Glutamatergic neuron (in vitro differentiated cells): ENCODE results near the gene SYT15. TPM values are rescaled to one million over a fixed set of nuclear protein-coding genes. Genes with fewer than 3 reads are reported as not detected.
A peak's percentile ranks its signal among the peaks of the same experiment; 100 is the strongest.
"Not testable (repeated sequence)": the region's sequence is repeated elsewhere in the genome, so short reads cannot be mapped to it uniquely, and the experiment has no call there.

Experiments
- DNase-seq: peaks from one replicate; pipeline ENCODE4 v3.0.0; 2022
- H3K27ac Mint-ChIP-seq: one replicate; pipeline ENCODE4 v1.8.0; 2020; ENCODE audit warnings: mild to moderate bottlenecking, mixed read lengths, inconsistent platforms; ENCODE audit not compliant: unreplicated experiment
- H3K27me3 Mint-ChIP-seq: one replicate; pipeline ENCODE4 v1.8.0; 2020; ENCODE audit warnings: mild to moderate bottlenecking, moderate library complexity, mixed read lengths, inconsistent platforms; ENCODE audit not compliant: unreplicated experiment
- H3K36me3 Mint-ChIP-seq: one replicate; pipeline ENCODE4 v1.8.0; 2020; ENCODE audit warnings: mild to moderate bottlenecking, mixed read lengths, inconsistent platforms; ENCODE audit not compliant: unreplicated experiment
- H3K4me1 Mint-ChIP-seq: one replicate; pipeline ENCODE4 v1.8.0; 2020; ENCODE audit warnings: mild to moderate bottlenecking, low read depth, mixed read lengths, inconsistent platforms; ENCODE audit not compliant: unreplicated experiment
- H3K4me3 Mint-ChIP-seq: one replicate; pipeline ENCODE4 v1.8.0; 2020; ENCODE audit warnings: mild to moderate bottlenecking, mixed read lengths, inconsistent platforms; ENCODE audit not compliant: unreplicated experiment
- H3K9me3 Mint-ChIP-seq: one replicate; pipeline ENCODE4 v1.8.0; 2020; ENCODE audit warnings: mild to moderate bottlenecking, moderate library complexity, mixed read lengths, inconsistent platforms; ENCODE audit not compliant: unreplicated experiment
- total RNA-seq: library from RNA; stranded (reverse); fragmentation: NEBNext Ultra II Directional; extraction: Animal tissue kit (Norgen Biotek cat#: 25700); gene quantifications from one replicate; pipeline ENCODE4 v1.2.1, GENCODE V29; 2021; ENCODE audit not compliant: unreplicated experiment

The SYT15 gene
- total RNA-seq, 1 donor from 2014 or later: 2.5 TPM

DNA sequence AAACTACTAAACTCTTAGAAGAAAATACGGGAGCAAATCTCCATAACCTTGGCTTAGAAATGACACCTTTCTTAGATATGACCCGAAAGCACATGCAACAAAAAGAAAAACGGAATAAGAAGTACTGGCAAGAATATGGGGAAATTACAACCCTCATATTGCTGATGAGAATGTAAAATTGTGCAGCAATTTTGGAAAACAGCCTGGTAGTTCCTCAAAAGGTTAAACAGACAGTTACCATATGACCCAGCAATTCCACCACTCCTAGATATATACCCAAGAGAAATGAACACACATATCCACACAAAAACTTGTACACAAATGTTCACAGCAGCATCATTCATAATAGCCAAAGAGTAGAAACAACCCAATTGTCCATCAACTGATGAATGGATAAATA, 37.3 kb downstream of the SYT15 start:
- not testable (repeated sequence) for DNase-seq

DNA sequence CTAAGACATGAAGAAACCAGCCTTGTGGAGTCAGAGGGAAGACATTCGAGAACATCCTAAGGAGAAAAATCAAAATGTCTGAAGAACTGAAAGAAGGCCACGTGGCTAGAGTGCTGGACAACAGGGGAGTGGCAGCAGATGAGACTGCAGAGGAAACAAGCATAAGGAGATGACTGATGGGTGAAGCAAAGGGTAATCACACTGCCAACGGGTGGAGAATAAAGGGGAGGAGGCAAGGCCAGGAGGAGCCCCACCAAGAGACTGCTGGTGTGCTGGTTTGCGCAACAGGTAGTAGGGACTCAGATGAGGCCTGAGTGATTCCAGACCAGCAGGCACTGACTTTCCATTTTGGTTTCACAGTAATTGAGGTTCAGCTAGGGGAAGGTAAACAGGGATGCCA, 38.2 kb downstream of the SYT15 start:
- H3K27me3 Mint-ChIP-seq, H3K4me1 Mint-ChIP-seq, H3K9me3 Mint-ChIP-seq, H3K36me3 Mint-ChIP-seq, H3K27ac Mint-ChIP-seq, H3K4me3 Mint-ChIP-seq, DNase-seq: not testable (repeated sequence)

More for the DNA sequence above, 37.3 kb downstream of the SYT15 start:
- H3K36me3 Mint-ChIP-seq, H3K9me3 Mint-ChIP-seq, H3K27me3 Mint-ChIP-seq, H3K4me3 Mint-ChIP-seq, H3K4me1 Mint-ChIP-seq, H3K27ac Mint-ChIP-seq: not testable (repeated sequence)

GRCh38 chr10:46617913-46618312, 39.0 kb downstream of the SYT15 start:
- not testable (repeated sequence) for H3K9me3 Mint-ChIP-seq, H3K4me1 Mint-ChIP-seq, DNase-seq, H3K36me3 Mint-ChIP-seq, H3K27ac Mint-ChIP-seq, H3K4me3 Mint-ChIP-seq, H3K27me3 Mint-ChIP-seq

GRCh38 chr10:46623899-46624654, 45.1 kb downstream of the SYT15 start:
- H3K27ac Mint-ChIP-seq, H3K9me3 Mint-ChIP-seq, H3K4me3 Mint-ChIP-seq, H3K36me3 Mint-ChIP-seq, H3K27me3 Mint-ChIP-seq, DNase-seq, H3K4me1 Mint-ChIP-seq: not testable (repeated sequence)

- H3K9me3 Mint-ChIP-seq, H3K27ac Mint-ChIP-seq, H3K27me3 Mint-ChIP-seq, H3K4me3 Mint-ChIP-seq, H3K36me3 Mint-ChIP-seq, H3K4me1 Mint-ChIP-seq, DNase-seq: not testable (repeated sequence)
Measured at GRCh38 chr10:46629805-46630204, 50.9 kb downstream of the SYT15 start.

DNA sequence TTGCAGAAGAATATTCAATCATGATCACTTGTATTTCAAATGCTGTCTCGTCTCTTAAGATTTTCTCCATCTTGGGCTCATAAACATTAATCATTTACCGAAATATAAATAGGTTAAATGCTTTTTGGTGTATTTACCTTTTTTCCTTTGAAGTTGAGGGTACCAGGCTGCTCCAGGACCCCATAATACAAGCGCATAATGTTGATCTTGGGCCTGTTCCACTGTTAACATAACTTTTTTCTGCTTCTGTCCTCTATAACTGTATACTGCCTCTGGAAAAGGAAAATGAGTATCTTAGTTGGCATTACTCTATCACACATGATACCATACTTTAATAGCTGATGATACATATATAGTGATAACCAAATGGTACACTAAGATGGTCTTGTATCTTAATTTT, 51.9 kb downstream of the SYT15 start:
- not testable (repeated sequence) for H3K4me1 Mint-ChIP-seq, H3K27me3 Mint-ChIP-seq, H3K36me3 Mint-ChIP-seq, H3K27ac Mint-ChIP-seq, H3K9me3 Mint-ChIP-seq, H3K4me3 Mint-ChIP-seq, DNase-seq

GRCh38 chr10:46631683-46632082, 52.8 kb downstream of the SYT15 start:
- H3K27ac Mint-ChIP-seq, H3K36me3 Mint-ChIP-seq, H3K4me1 Mint-ChIP-seq, H3K9me3 Mint-ChIP-seq, H3K4me3 Mint-ChIP-seq, H3K27me3 Mint-ChIP-seq, DNase-seq: not testable (repeated sequence)

DNA sequence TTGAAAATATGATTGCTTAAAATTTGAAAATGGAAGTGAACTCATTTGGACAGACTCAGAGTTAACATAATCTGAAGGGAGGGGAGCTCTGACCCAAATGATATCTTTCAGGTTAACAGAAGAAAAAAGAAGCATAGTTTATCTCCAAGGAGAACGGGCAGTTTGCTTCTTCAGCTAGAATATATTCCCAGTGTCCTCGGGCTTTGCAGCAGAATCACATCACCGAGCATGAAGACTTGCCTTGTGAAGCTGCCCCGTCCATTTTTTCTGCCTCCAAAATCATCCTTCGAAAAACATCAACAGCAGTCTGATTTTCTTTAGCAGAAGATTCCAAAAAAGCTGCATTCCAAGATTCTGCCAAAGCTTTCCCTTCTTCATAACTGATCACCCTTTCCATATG, 55.8 kb downstream of the SYT15 start:
- H3K4me3 Mint-ChIP-seq: peak overlapping the region; percentile 63
- H3K36me3 Mint-ChIP-seq, H3K27ac Mint-ChIP-seq, H3K9me3 Mint-ChIP-seq, H3K27me3 Mint-ChIP-seq, DNase-seq, H3K4me1 Mint-ChIP-seq: not testable (repeated sequence)

- not testable (repeated sequence) for H3K27me3 Mint-ChIP-seq, H3K36me3 Mint-ChIP-seq, H3K4me1 Mint-ChIP-seq, H3K9me3 Mint-ChIP-seq, H3K27ac Mint-ChIP-seq, DNase-seq
- peak overlapping the region; percentile 71 for H3K4me3 Mint-ChIP-seq
Measured at GRCh38 chr10:46635364-46635959, 56.5 kb downstream of the SYT15 start.

DNA sequence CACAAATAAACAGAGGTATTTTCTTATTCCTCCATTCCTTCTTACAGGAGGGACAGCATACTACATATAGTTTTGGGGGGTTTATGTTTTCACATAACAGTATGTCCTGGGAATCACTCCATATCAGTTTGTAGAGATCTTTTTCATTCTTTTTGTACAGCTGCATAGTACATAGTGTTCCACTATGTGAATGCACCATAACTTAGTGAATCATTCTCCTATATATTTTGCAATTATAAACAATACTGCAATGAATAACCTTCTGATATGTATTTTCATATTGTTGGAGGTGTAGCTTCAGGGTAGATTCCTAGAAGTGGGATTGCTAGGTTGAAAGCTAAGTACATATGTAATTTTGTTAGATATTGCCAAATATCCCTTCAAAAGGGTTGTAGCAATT, 61.1 kb downstream of the SYT15 start:
- H3K27ac Mint-ChIP-seq, H3K27me3 Mint-ChIP-seq, H3K36me3 Mint-ChIP-seq, H3K4me3 Mint-ChIP-seq, H3K4me1 Mint-ChIP-seq, DNase-seq, H3K9me3 Mint-ChIP-seq: not testable (repeated sequence)
